Astrocyte of the spinal cord (primary cell): Measurements from ENCODE around the gene CIAO1.

Experiments
- DNase-seq: peaks from one replicate; pipeline ENCODE4 v3.0.0; 2011; ENCODE audit warnings: low read depth, low spot score
- H3K4me3 ChIP-seq: 2 replicates; pipeline ENCODE4 v1.5.1; 2011; ENCODE audit warnings: low read depth, mild to moderate bottlenecking, low read length, moderate library complexity
- CTCF ChIP-seq: IDR thresholded peaks from 2 replicates; pipeline ENCODE4 v1.5.1; 2012; ENCODE audit warnings: low read depth, mild to moderate bottlenecking, low read length, inconsistent platforms
- in situ Hi-C: cut with HindIII; loops from 2 replicates; pipeline ENCODE4 v1.10.0; 2017; ENCODE audit warnings: low sequenced_read_pairs

The CIAO1 gene

GRCh38 chr2:96241900-96242611 lies 24.0 kb upstream of the CIAO1 start:
- peak; percentile 54 for DNase-seq
- no peak for TF ChIP-seq CTCF
- in situ Hi-C loops: no loop called here
- no peak overlapping the region for H3K4me3 ChIP-seq

- H3K4me3 ChIP-seq: no peak overlapping the region
- in situ Hi-C loops: no loop called here
- DNase-seq: no peak
- TF ChIP-seq CTCF: no peak
Observed at GRCh38 chr2:96243843-96244242, 22.2 kb upstream of the CIAO1 start.

GRCh38 chr2:96245609-96246390 lies 20.2 kb upstream of the CIAO1 start:
- TF ChIP-seq CTCF: no peak
- in situ Hi-C loops: no loop called here
- no peak overlapping the region for H3K4me3 ChIP-seq
- peak; percentile 51 for DNase-seq

GRCh38 chr2:96247009-96247408 lies 19.0 kb upstream of the CIAO1 start:
- H3K4me3 ChIP-seq: no peak overlapping the region
- in situ Hi-C loops: no loop called here
- no peak for DNase-seq
- no peak for TF ChIP-seq CTCF

GRCh38 chr2:96247896-96248295 lies 18.1 kb upstream of the CIAO1 start:
- no peak for TF ChIP-seq CTCF
- no peak for DNase-seq
- no peak overlapping the region for H3K4me3 ChIP-seq
- in situ Hi-C loops: no loop called here

- H3K4me3 ChIP-seq: no peak overlapping the region
- in situ Hi-C loops: no loop called here
- TF ChIP-seq CTCF: no peak
- DNase-seq: no peak
Observed at GRCh38 chr2:96248624-96249023, 17.4 kb upstream of the CIAO1 start.
